Measurements from ENCODE around the gene PRDM10. TPM values are rescaled to one million over a fixed set of nuclear protein-coding genes. Genes with fewer than 3 reads are reported as not detected.

PRDM10 gene
- total RNA-seq, 6 experiments from 2014 or later: 3.4 to 6.8 (median 4.4) TPM

GRCh38 chr11:129896062-129896461, 106.6 kb downstream of the PRDM10 start:
- Histone ChIP-seq H3K27me3 (no peaks in the 10 kb centered on the region), H3K4me3 (peak overlapping the region; percentile 78 to 90 (median 87)), H3K36me3 (peaks cover 0 to 15% (median 6%) of the 10 kb centered on the region in 4 donors), H3K9me3 (no peaks in the 10 kb centered on the region), H3K4me1 (peaks cover 0 to 7% (median 0%) of the 10 kb centered on the region in 4 donors), H3K27ac (peak overlapping the region in 2 of 3 donors; percentile 63 to 75)
- ATAC-seq (peak in 3 of 4 donors; percentile 4 to 8 (median 6)), DNase-seq (no peak)
- no peak for TF ChIP-seq CTCF (IDR thresholded peaks at IDR 0.05)
- no peak for TF ChIP-seq POLR2A (IDR thresholded peaks at IDR 0.05)
- intact Hi-C loops (cut with DNase I): no loop called here
- WGBS (ENCODE audit: insufficient coverage, low coverage, low lambda C conversion rate, missing lambda C conversion rate): 55% methylated on average over 9 of the region's 9 CpGs

- intact Hi-C loops (cut with DNase I): no loop called here
- Histone ChIP-seq H3K27me3 (no peaks in the 10 kb centered on the region), H3K27ac (peak within 1 kb of the TSS; percentile 63 to 75 (median 72)), H3K36me3 (peaks cover 0 to 21% (median 7%) of the 10 kb centered on the region in 4 donors), H3K4me3 (peak within 1 kb of the TSS; percentile 78 to 90 (median 87)), H3K4me1 (peaks cover 0 to 7% (median 0%) of the 10 kb centered on the region in 4 donors), H3K9me3 (no peaks in the 10 kb centered on the region)
- TF ChIP-seq CTCF (IDR thresholded peaks at IDR 0.05) (no peak), POLR2A (IDR thresholded peaks at IDR 0.05) (peak; percentile 71)
- ATAC-seq (peak; percentile 98 to 99 (median 99)), DNase-seq (peak; percentile 90 to 91 (median 91))
- WGBS (ENCODE audit: insufficient coverage, low coverage, low lambda C conversion rate, missing lambda C conversion rate): 1% methylated on average over 13 of the region's 77 CpGs
Observed at GRCh38 chr11:129895126-129896041, 107.3 kb downstream of the PRDM10 start, which contains the start of gene NFRKB. Gene NFRKB (minus strand): TSS chr11:129895578. CDS start chr11:129892849, 2,729 bp downstream.

GRCh38 chr11:129894278-129895125, 108.1 kb downstream of the PRDM10 start:
- Histone ChIP-seq H3K36me3 (peaks cover 0 to 28% (median 7%) of the 10 kb centered on the region in 4 donors), H3K4me1 (peaks cover 0 to 7% (median 0%) of the 10 kb centered on the region in 4 donors), H3K27ac (peak overlapping the region; percentile 63 to 75 (median 72)), H3K27me3 (no peaks in the 10 kb centered on the region), H3K9me3 (no peaks in the 10 kb centered on the region), H3K4me3 (peak overlapping the region; percentile 78 to 90 (median 87))
- DNase-seq (no peak), ATAC-seq (peak; percentile 27 to 50 (median 34))
- WGBS (ENCODE audit: insufficient coverage, low coverage, low lambda C conversion rate, missing lambda C conversion rate): 28% methylated on average over 7 of the region's 13 CpGs
- intact Hi-C loops (cut with DNase I): no loop called here
- no peak for TF ChIP-seq POLR2A (IDR thresholded peaks at IDR 0.05)
- TF ChIP-seq CTCF (IDR thresholded peaks at IDR 0.05): no peak

- no peaks in the 10 kb centered on the region for H3K4me1 ChIP-seq
- H3K27ac ChIP-seq: no peak overlapping the region
- ATAC-seq (no peak), DNase-seq (no peak)
- no peaks in the 10 kb centered on the region for H3K9me3 ChIP-seq
- no peak overlapping the region for H3K4me3 ChIP-seq
- peaks cover 0 to 87% (median 35%) of the 10 kb centered on the region in 4 donors for H3K36me3 ChIP-seq
- intact Hi-C loops (cut with DNase I): no loop called here
- TF ChIP-seq CTCF (IDR thresholded peaks at IDR 0.05): no peak
- no peak for TF ChIP-seq POLR2A (IDR thresholded peaks at IDR 0.05)
- H3K27me3 ChIP-seq: no peaks in the 10 kb centered on the region
- WGBS (ENCODE audit: insufficient coverage, low coverage, low lambda C conversion rate, missing lambda C conversion rate): 72% methylated on average over 5 of the region's 5 CpGs
Observed at GRCh38 chr11:129888451-129888850, 114.2 kb downstream of the PRDM10 start.

All from right lobe of liver (tissue), 6 donors.